SK-N-DZ (cell line): ENCODE measurements around the gene C5AR2.
"Not testable (repeated sequence)": the region's sequence is repeated elsewhere in the genome, so short reads cannot be mapped to it uniquely, and the experiment has no call there.

Experiments used
- DNase-seq: peaks from one replicate; pipeline ENCODE4 v3.0.0-alpha.2; 2015; ENCODE audit warnings: low spot score

C5AR2 gene

GRCh38 chr19:47386582-47386981, 54.6 kb downstream of the C5AR2 start:
- not testable (repeated sequence) for DNase-seq

- DNase-seq: not testable (repeated sequence)
Observed at GRCh38 chr19:47387623-47388022, 55.6 kb downstream of the C5AR2 start.

GRCh38 chr19:47388721-47389120, 56.7 kb downstream of the C5AR2 start:
- not testable (repeated sequence) for DNase-seq

- no peak for DNase-seq
Observed at GRCh38 chr19:47389150-47389556, 57.2 kb downstream of the C5AR2 start.

- no peak for DNase-seq
Observed at GRCh38 chr19:47390533-47391488, 58.8 kb downstream of the C5AR2 start.

- peak; percentile 48 for DNase-seq
Observed at GRCh38 chr19:47391510-47392223, 59.7 kb downstream of the C5AR2 start.
